ENCODE results near the gene FILIP1. TPM values are rescaled to one million over a fixed set of nuclear protein-coding genes. Genes with fewer than 3 reads are reported as not detected.

The FILIP1 gene
- total and polyA plus RNA-seq, 10 of the 15 experiments (the other 5 are each of a cell fraction or from before 2014, with no cell fraction given) = 0.23 to 2.0 (median 0.44) TPM

DNA sequence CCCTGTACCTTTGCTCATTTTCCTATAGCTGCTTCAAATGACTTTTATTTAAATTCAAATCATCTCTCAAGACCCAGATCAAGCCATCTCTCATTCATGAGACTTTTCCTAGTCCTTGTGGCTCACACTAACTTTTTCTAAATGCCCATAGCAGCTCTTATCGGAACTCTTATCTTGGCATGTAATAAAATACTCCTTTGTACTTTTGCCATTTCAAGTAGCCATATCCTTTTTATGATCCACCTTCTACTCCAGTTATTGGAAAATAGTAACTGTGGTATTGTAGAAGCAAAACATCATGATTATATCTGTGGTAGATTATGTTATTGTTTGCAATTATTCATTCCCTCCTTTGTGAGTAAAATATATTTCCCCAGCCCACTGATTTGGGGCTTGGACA is 37.6 kb upstream of the FILIP1 start (continued):
- no peak for TF ChIP-seq EZH2 (IDR thresholded peaks at IDR 0.05; ENCODE audit: borderline replicate concordance, control insufficient read depth, low read depth, low read length)

GRCh38 chr6:75530696-75531095 is 37.1 kb upstream of the FILIP1 start:
- BruUV-seq (replicated peaks) = no TSS peak
- ChIA-PET CTCF (interaction anchor here (0.7 to 5.1 kb wide), 5 partner anchors 11 to 234 kb away, joined by 4 to 77 read pairs (median 8); no protein-coding TSS in a partner anchor), SMC1A (ENCODE audit: uncharacterized antibody, unreplicated experiment) (interaction anchor here (0.9 to 5.3 kb wide), 4 partner anchors 33 to 234 kb away, joined by 3 to 66 read pairs (median 20); no protein-coding TSS in a partner anchor), POLR2A (no interaction called here), RAD21 (ENCODE audit: unreplicated experiment) (no interaction called here)
- no peaks in the 10 kb centered on the region for H3K4me1 ChIP-seq (ENCODE audit: control insufficient read depth, insufficient read depth, low read length)
- FAIRE-seq = no peak
- WGBS (ENCODE audit: insufficient coverage, insufficient replicate concordance, low lambda C conversion rate, missing lambda C conversion rate) = 75% methylated on average over 4 of the region's 4 CpGs
- no peaks in the 10 kb centered on the region for H3K36me3 ChIP-seq (ENCODE audit: control insufficient read depth in 2 of 2, insufficient read depth in 2 of 2, low read length in 1 of 2)
- H3K27ac ChIP-seq (ENCODE audit: control insufficient read depth, insufficient read depth) = no peak overlapping the region
- H2AFZ ChIP-seq (ENCODE audit: control insufficient read depth, low read depth, low read length) = no peak overlapping the region
- TF ChIP-seq PML (IDR thresholded peaks at IDR 0.05; ENCODE audit: low read length) (no peak), ZSCAN29 (IDR thresholded peaks at IDR 0.05) (no peak), KAT2A (conservative IDR thresholded peaks at IDR 0.05; ENCODE audit: control insufficient read depth, low read depth, low read length) (no peak), CBX5 (IDR thresholded peaks at IDR 0.05; ENCODE audit: low read depth) (no peak), STAT3 (IDR thresholded peaks at IDR 0.05; ENCODE audit: low read depth, low read length) (no peak), NR2F1 (conservative IDR thresholded peaks at IDR 0.05) (no peak), RELA (IDR thresholded peaks at IDR 0.05; ENCODE audit: borderline replicate concordance, partially characterized antibody) (no peak), SMAD1 (IDR thresholded peaks at IDR 0.05; ENCODE audit: low read depth, partially characterized antibody) (no peak), SMAD5 (IDR thresholded peaks at IDR 0.05; ENCODE audit: low read depth) (no peak), SREBF2 (IDR thresholded peaks at IDR 0.05; ENCODE audit: low read length) (no peak), DPF2 (IDR thresholded peaks at IDR 0.05) (no peak), POLR2A (IDR thresholded peaks at IDR 0.05; ENCODE audit: low read depth, low read length) (no peak), RB1 (IDR thresholded peaks at IDR 0.05; ENCODE audit: borderline replicate concordance) (no peak), HCFC1 (IDR thresholded peaks at IDR 0.05; ENCODE audit: low read length) (no peak), NFYB (IDR thresholded peaks at IDR 0.05; ENCODE audit: insufficient read depth, low read depth, low read length) (no peak), PBX3 (IDR thresholded peaks at IDR 0.05; ENCODE audit: insufficient replicate concordance, low read depth, low read length) (no peak)
- TF ChIP-seq, protein P1, sequence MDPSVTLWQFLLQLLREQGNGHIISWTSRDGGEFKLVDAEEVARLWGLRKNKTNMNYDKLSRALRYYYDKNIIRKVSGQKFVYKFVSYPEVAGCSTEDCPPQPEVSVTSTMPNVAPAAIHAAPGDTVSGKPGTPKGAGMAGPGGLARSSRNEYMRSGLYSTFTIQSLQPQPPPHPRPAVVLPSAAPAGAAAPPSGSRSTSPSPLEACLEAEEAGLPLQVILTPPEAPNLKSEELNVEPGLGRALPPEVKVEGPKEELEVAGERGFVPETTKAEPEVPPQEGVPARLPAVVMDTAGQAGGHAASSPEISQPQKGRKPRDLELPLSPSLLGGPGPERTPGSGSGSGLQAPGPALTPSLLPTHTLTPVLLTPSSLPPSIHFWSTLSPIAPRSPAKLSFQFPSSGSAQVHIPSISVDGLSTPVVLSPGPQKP (IDR thresholded peaks at IDR 0.05; ENCODE audit: low read depth, low read length) = no peak
- TF ChIP-seq, protein P2, sequence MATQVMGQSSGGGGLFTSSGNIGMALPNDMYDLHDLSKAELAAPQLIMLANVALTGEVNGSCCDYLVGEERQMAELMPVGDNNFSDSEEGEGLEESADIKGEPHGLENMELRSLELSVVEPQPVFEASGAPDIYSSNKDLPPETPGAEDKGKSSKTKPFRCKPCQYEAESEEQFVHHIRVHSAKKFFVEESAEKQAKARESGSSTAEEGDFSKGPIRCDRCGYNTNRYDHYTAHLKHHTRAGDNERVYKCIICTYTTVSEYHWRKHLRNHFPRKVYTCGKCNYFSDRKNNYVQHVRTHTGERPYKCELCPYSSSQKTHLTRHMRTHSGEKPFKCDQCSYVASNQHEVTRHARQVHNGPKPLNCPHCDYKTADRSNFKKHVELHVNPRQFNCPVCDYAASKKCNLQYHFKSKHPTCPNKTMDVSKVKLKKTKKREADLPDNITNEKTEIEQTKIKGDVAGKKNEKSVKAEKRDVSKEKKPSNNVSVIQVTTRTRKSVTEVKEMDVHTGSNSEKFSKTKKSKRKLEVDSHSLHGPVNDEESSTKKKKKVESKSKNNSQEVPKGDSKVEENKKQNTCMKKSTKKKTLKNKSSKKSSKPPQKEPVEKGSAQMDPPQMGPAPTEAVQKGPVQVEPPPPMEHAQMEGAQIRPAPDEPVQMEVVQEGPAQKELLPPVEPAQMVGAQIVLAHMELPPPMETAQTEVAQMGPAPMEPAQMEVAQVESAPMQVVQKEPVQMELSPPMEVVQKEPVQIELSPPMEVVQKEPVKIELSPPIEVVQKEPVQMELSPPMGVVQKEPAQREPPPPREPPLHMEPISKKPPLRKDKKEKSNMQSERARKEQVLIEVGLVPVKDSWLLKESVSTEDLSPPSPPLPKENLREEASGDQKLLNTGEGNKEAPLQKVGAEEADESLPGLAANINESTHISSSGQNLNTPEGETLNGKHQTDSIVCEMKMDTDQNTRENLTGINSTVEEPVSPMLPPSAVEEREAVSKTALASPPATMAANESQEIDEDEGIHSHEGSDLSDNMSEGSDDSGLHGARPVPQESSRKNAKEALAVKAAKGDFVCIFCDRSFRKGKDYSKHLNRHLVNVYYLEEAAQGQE (IDR thresholded peaks at IDR 0.05; ENCODE audit: low read depth, low read length) = no peak
- no peak for DNase-seq (ENCODE audit: low read depth, low spot score)
- H3K4me2 ChIP-seq (ENCODE audit: control insufficient read depth, insufficient read depth) = no peak overlapping the region
- H3K4me3 ChIP-seq = no peak overlapping the region
- H3K27me3 ChIP-seq (replicated peaks in 1 of 2; ENCODE audit: control insufficient read depth in 2 of 2, insufficient read depth in 2 of 2, low read length in 1 of 2) = no peaks in the 10 kb centered on the region
- intact Hi-C loops (cut with micrococcal nuclease; ENCODE audit: unreplicated experiment) = no loop called here
- no peaks in the 10 kb centered on the region for H4K20me1 ChIP-seq (ENCODE audit: control insufficient read depth, insufficient read depth)
- ATAC-seq = no peak
- no peaks in the 10 kb centered on the region for H3K9me3 ChIP-seq (replicated peaks; ENCODE audit: control insufficient read depth, insufficient read depth, low read length)
- H3K9ac ChIP-seq (ENCODE audit: control insufficient read depth, insufficient read depth, low read length) = no peak overlapping the region
- in situ Hi-C loops (cut with MboI) = no loop called here
- no peaks in the 10 kb centered on the region for H3K79me2 ChIP-seq (ENCODE audit: control insufficient read depth, insufficient read depth, low read length)

Data from GM12878 (cell line).